Activated T-cell treated with anti-CD3 and anti-CD28 coated beads, Interleukin-2, amount 50 U/mL, for 24 hours (primary cell): Measurements from ENCODE around the gene TFCP2L1.
"Not testable (repeated sequence)": the region's sequence is repeated elsewhere in the genome, so short reads cannot be mapped to it uniquely, and the experiment has no call there.

Experiments
- DNase-seq: peaks from one replicate; pipeline ENCODE4 v3.0.0-alpha.2; 2020
- H3K27ac Mint-ChIP-seq: 2 replicates; pipeline ENCODE4 v1.8.0; 2020; ENCODE audit warnings: mild to moderate bottlenecking, mixed read lengths
- H3K27me3 Mint-ChIP-seq: 2 replicates; pipeline ENCODE4 v1.8.0; 2020; ENCODE audit warnings: mixed read lengths
- H3K36me3 Mint-ChIP-seq: 2 replicates; pipeline ENCODE4 v1.8.0; 2020; ENCODE audit warnings: low read depth, mixed read lengths
- H3K4me1 Mint-ChIP-seq: 2 replicates; pipeline ENCODE4 v1.8.0; 2020; ENCODE audit warnings: low read depth, mixed read lengths
- H3K4me3 Mint-ChIP-seq: 2 replicates; pipeline ENCODE4 v1.8.0; 2020; ENCODE audit warnings: mild to moderate bottlenecking, moderate library complexity, mixed read lengths
- H3K9me3 Mint-ChIP-seq: 2 replicates; pipeline ENCODE4 v1.8.0; 2020; ENCODE audit warnings: mixed read lengths

Gene TFCP2L1

GRCh38 chr2:121307048-121307447 is 22.0 kb upstream of the TFCP2L1 start:
- Mint-ChIP-seq H3K9me3 (no peaks in the 10 kb centered on the region), H3K36me3 (no peaks in the 10 kb centered on the region), H3K27me3 (peaks cover 34% of the 10 kb centered on the region), H3K4me3 (no peak overlapping the region), H3K27ac (no peak overlapping the region), H3K4me1 (no peaks in the 10 kb centered on the region)
- DNase-seq = no peak

GRCh38 chr2:121304941-121305340 is 19.9 kb upstream of the TFCP2L1 start:
- Mint-ChIP-seq H3K9me3 (no peaks in the 10 kb centered on the region), H3K27me3 (peaks cover 41% of the 10 kb centered on the region), H3K4me1 (no peaks in the 10 kb centered on the region), H3K27ac (no peak overlapping the region), H3K4me3 (no peak overlapping the region), H3K36me3 (no peaks in the 10 kb centered on the region)
- no peak for DNase-seq

- Mint-ChIP-seq H3K4me1 (no peaks in the 10 kb centered on the region), H3K4me3 (no peak overlapping the region), H3K36me3 (no peaks in the 10 kb centered on the region), H3K27ac (no peak overlapping the region), H3K27me3 (peaks cover 41% of the 10 kb centered on the region), H3K9me3 (no peaks in the 10 kb centered on the region)
- no peak for DNase-seq
These were observed 18.7 kb upstream of the TFCP2L1 start for GRCh38 chr2:121303531-121304263.

- H3K4me3 Mint-ChIP-seq, DNase-seq, H3K4me1 Mint-ChIP-seq, H3K36me3 Mint-ChIP-seq, H3K9me3 Mint-ChIP-seq, H3K27ac Mint-ChIP-seq: not testable (repeated sequence)
- peaks cover 26% of the 10 kb centered on the region for H3K27me3 Mint-ChIP-seq
These were observed 16.2 kb upstream of the TFCP2L1 start for GRCh38 chr2:121301190-121301589.

- Mint-ChIP-seq H3K36me3 (no peaks in the 10 kb centered on the region), H3K9me3 (no peaks in the 10 kb centered on the region), H3K4me1 (no peaks in the 10 kb centered on the region), H3K27me3 (peaks cover 11% of the 10 kb centered on the region), H3K27ac (no peak overlapping the region), H3K4me3 (no peak overlapping the region)
- no peak for DNase-seq
These were observed 13.5 kb upstream of the TFCP2L1 start for GRCh38 chr2:121298476-121298875.

GRCh38 chr2:121297866-121298265 is 12.9 kb upstream of the TFCP2L1 start:
- not testable (repeated sequence) for DNase-seq, H3K27ac Mint-ChIP-seq, H3K9me3 Mint-ChIP-seq, H3K36me3 Mint-ChIP-seq, H3K4me3 Mint-ChIP-seq, H3K4me1 Mint-ChIP-seq
- peaks cover 11% of the 10 kb centered on the region for H3K27me3 Mint-ChIP-seq

- no peak overlapping the region for H3K4me3 Mint-ChIP-seq
- H3K27ac Mint-ChIP-seq = no peak overlapping the region
- peaks cover 7% of the 10 kb centered on the region for H3K27me3 Mint-ChIP-seq
- no peaks in the 10 kb centered on the region for H3K9me3 Mint-ChIP-seq
- H3K36me3 Mint-ChIP-seq = no peaks in the 10 kb centered on the region
- DNase-seq = no peak
- H3K4me1 Mint-ChIP-seq = no peaks in the 10 kb centered on the region
These were observed 12.3 kb upstream of the TFCP2L1 start for GRCh38 chr2:121297217-121297830.

GRCh38 chr2:121295911-121296650 is 11.1 kb upstream of the TFCP2L1 start:
- no peak overlapping the region for H3K27ac Mint-ChIP-seq
- no peaks in the 10 kb centered on the region for H3K9me3 Mint-ChIP-seq
- no peaks in the 10 kb centered on the region for H3K4me1 Mint-ChIP-seq
- H3K27me3 Mint-ChIP-seq = no peaks in the 10 kb centered on the region
- no peak overlapping the region for H3K4me3 Mint-ChIP-seq
- no peak for DNase-seq
- H3K36me3 Mint-ChIP-seq = no peaks in the 10 kb centered on the region

GRCh38 chr2:121294881-121295840 is 10.2 kb upstream of the TFCP2L1 start:
- H3K9me3 Mint-ChIP-seq = no peaks in the 10 kb centered on the region
- DNase-seq = no peak
- H3K4me1 Mint-ChIP-seq = no peaks in the 10 kb centered on the region
- H3K27ac Mint-ChIP-seq = no peak overlapping the region
- no peaks in the 10 kb centered on the region for H3K36me3 Mint-ChIP-seq
- no peaks in the 10 kb centered on the region for H3K27me3 Mint-ChIP-seq
- no peak overlapping the region for H3K4me3 Mint-ChIP-seq

GRCh38 chr2:121293450-121294325 is 8.7 kb upstream of the TFCP2L1 start:
- no peaks in the 10 kb centered on the region for H3K27me3 Mint-ChIP-seq
- H3K9me3 Mint-ChIP-seq = no peaks in the 10 kb centered on the region
- DNase-seq = no peak
- H3K4me3 Mint-ChIP-seq = no peak overlapping the region
- no peaks in the 10 kb centered on the region for H3K4me1 Mint-ChIP-seq
- H3K27ac Mint-ChIP-seq = no peak overlapping the region
- H3K36me3 Mint-ChIP-seq = no peaks in the 10 kb centered on the region

GRCh38 chr2:121291251-121291580 is 6.2 kb upstream of the TFCP2L1 start:
- DNase-seq = no peak
- H3K4me3 Mint-ChIP-seq = no peak overlapping the region
- no peaks in the 10 kb centered on the region for H3K36me3 Mint-ChIP-seq
- no peaks in the 10 kb centered on the region for H3K4me1 Mint-ChIP-seq
- H3K9me3 Mint-ChIP-seq = no peaks in the 10 kb centered on the region
- H3K27ac Mint-ChIP-seq = no peak overlapping the region
- H3K27me3 Mint-ChIP-seq = peaks cover 12% of the 10 kb centered on the region

- no peaks in the 10 kb centered on the region for H3K9me3 Mint-ChIP-seq
- H3K36me3 Mint-ChIP-seq = no peaks in the 10 kb centered on the region
- H3K4me1 Mint-ChIP-seq = peaks cover 3% of the 10 kb centered on the region
- no peak overlapping the region for H3K27ac Mint-ChIP-seq
- no peak overlapping the region for H3K4me3 Mint-ChIP-seq
- no peak for DNase-seq
- peaks cover 23% of the 10 kb centered on the region for H3K27me3 Mint-ChIP-seq
These were observed 4.3 kb upstream of the TFCP2L1 start for GRCh38 chr2:121289271-121289670.

GRCh38 chr2:121288454-121289231 is 3.6 kb upstream of the TFCP2L1 start:
- Mint-ChIP-seq H3K9me3 (no peaks in the 10 kb centered on the region), H3K27ac (no peak overlapping the region), H3K4me3 (no peak overlapping the region), H3K36me3 (no peaks in the 10 kb centered on the region), H3K4me1 (peaks cover 8% of the 10 kb centered on the region), H3K27me3 (peaks cover 29% of the 10 kb centered on the region)
- no peak for DNase-seq
